GM21390 (cell line): ENCODE results near the gene CPD.

Experiments
- ATAC-seq: cut with Tn5 transposase; IDR thresholded peaks from one replicate; pipeline ENCODE4 v1.9.1; 2021; ENCODE audit not compliant: unreplicated experiment

The CPD gene

GRCh38 chr17:30352240-30352814 is 26.4 kb upstream of the CPD start:
- no peak for ATAC-seq

- no peak for ATAC-seq
Observed at GRCh38 chr17:30354701-30355100, 24.0 kb upstream of the CPD start.

GRCh38 chr17:30357476-30357875 is 21.3 kb upstream of the CPD start:
- ATAC-seq: no peak

- ATAC-seq: no peak
Observed at GRCh38 chr17:30358055-30358760, 20.5 kb upstream of the CPD start.

- no peak for ATAC-seq
Observed at GRCh38 chr17:30360086-30360808, 18.5 kb upstream of the CPD start.

- no peak for ATAC-seq
Observed at GRCh38 chr17:30361766-30362279, 16.9 kb upstream of the CPD start.

- ATAC-seq: peak; percentile 84
Observed at GRCh38 chr17:30363715-30364202, 15.0 kb upstream of the CPD start.

GRCh38 chr17:30366536-30366935 is 12.2 kb upstream of the CPD start:
- ATAC-seq: no peak

GRCh38 chr17:30368912-30369720 is 9.6 kb upstream of the CPD start:
- ATAC-seq: no peak

- no peak for ATAC-seq
Observed at GRCh38 chr17:30369995-30370394, 8.7 kb upstream of the CPD start.

- no peak for ATAC-seq
Observed at GRCh38 chr17:30372755-30373154, 6.0 kb upstream of the CPD start.

- ATAC-seq: no peak
Observed at GRCh38 chr17:30375661-30376060, 3.1 kb upstream of the CPD start.

GRCh38 chr17:30376621-30377452 is 1.9 kb upstream of the CPD start:
- no peak for ATAC-seq

GRCh38 chr17:30377574-30378240 is 1.0 kb upstream of the CPD start:
- ATAC-seq: no peak

GRCh38 chr17:30378241-30378824 is 394 bp upstream of the CPD start:
- no peak for ATAC-seq

- peak; percentile 9 for ATAC-seq
Observed at GRCh38 chr17:30379303-30379902, 676 bp downstream of the CPD start.

- no peak for ATAC-seq
Observed at GRCh38 chr17:30379903-30380381, 1.2 kb downstream of the CPD start.

GRCh38 chr17:30380643-30381339 is 2.1 kb downstream of the CPD start:
- ATAC-seq: no peak
